Naive thymus-derived CD4-positive, alpha-beta T cell (primary cell): ENCODE data around the gene MIGA1. TPM values are rescaled to one million over a fixed set of nuclear protein-coding genes. Genes with fewer than 3 reads are reported as not detected.

ENCODE experiments used
- ATAC-seq: fragments of 150-1000 bp; cut with Tn5 transposase; 2 replicates; pipeline ENCODE4 v1.10.0; 2021; ENCODE audit warnings: mild to moderate bottlenecking, moderate library complexity
- CTCF ChIA-PET: fragments of 350-600 bp; sonication (Branson Sonifier 250); formaldehyde crosslinking; loops from one replicate; lab custom pipeline; 2021; ENCODE audit warnings: antibody characterized with exemption; lab: Charles Lee
- POLR2A ChIA-PET: fragments of 350-600 bp; sonication (Branson Sonifier 250); formaldehyde crosslinking; loops from one replicate; lab custom pipeline; 2021; ENCODE audit warnings: antibody characterized with exemption, inconsistent platforms; lab: Charles Lee
- DNase-seq, 9 donors: peaks; one replicate each; pipeline versions ENCODE4 v3.0.0 to v3.0.0-alpha.2; 2020 to 2022; ENCODE audit warnings: mixed read lengths in 1 of 9
- H3K27ac ChIP-seq: one replicate; pipeline ENCODE4 v1.7.0; 2013; ENCODE audit warnings: mild to moderate bottlenecking, low read depth, low read length, moderate library complexity
- H3K27me3 ChIP-seq, 2 donors: one replicate each; pipeline ENCODE4 v1.7.0; 2013; ENCODE audit warnings: low read length in 2 of 2, mild to moderate bottlenecking in 2 of 2, moderate library complexity in 2 of 2; ENCODE audit not compliant: control insufficient read depth in 2 of 2, insufficient read depth in 2 of 2
- H3K36me3 ChIP-seq, 3 experiments: 1 replicate in 2 of 3; 2 replicates in 1 of 3; pipeline ENCODE4 v1.7.0; 2013; ENCODE audit warnings: low read length in 3 of 3, mild to moderate bottlenecking in 3 of 3, moderate library complexity in 1 of 3; ENCODE audit not compliant: insufficient read depth in 3 of 3, control insufficient read depth in 2 of 3
- H3K4me1 ChIP-seq, 2 donors: one replicate each; pipeline ENCODE4 v1.7.0; 2013; ENCODE audit warnings: low read length in 2 of 2, mild to moderate bottlenecking in 2 of 2, moderate library complexity in 1 of 2; ENCODE audit not compliant: control insufficient read depth in 2 of 2, insufficient read depth in 2 of 2
- H3K4me3 ChIP-seq: 2 replicates; pipeline ENCODE4 v1.7.0; 2013; ENCODE audit warnings: mild to moderate bottlenecking, low read length
- H3K9me3 ChIP-seq, 3 experiments: 1 replicate in 2 of 3; 2 replicates in 1 of 3; pipeline ENCODE4 v1.7.0; 2013; ENCODE audit warnings: low read length in 3 of 3; ENCODE audit not compliant: control insufficient read depth in 2 of 3
- H3K27ac Mint-ChIP-seq, 9 donors: one replicate each; pipeline ENCODE4 v1.8.0; 2020 to 2022; ENCODE audit warnings: mixed read lengths in 9 of 9, mild to moderate bottlenecking in 8 of 9, moderate library complexity in 5 of 9, inconsistent platforms in 2 of 9
- H3K27me3 Mint-ChIP-seq, 5 donors: one replicate each; pipeline ENCODE4 v1.8.0; 2021 to 2022; ENCODE audit warnings: mixed read lengths in 5 of 5, mild to moderate bottlenecking in 1 of 5
- H3K36me3 Mint-ChIP-seq, 5 donors: one replicate each; pipeline ENCODE4 v1.8.0; 2020 to 2022; ENCODE audit warnings: mixed read lengths in 5 of 5, mild to moderate bottlenecking in 3 of 5, inconsistent platforms in 1 of 5
- H3K4me1 Mint-ChIP-seq, 7 donors: one replicate each; pipeline ENCODE4 v1.8.0; 2020 to 2022; ENCODE audit warnings: mixed read lengths in 7 of 7, mild to moderate bottlenecking in 3 of 7, inconsistent platforms in 1 of 7
- H3K4me3 Mint-ChIP-seq, 10 donors: one replicate each; pipeline ENCODE4 v1.8.0; 2020 to 2022; ENCODE audit warnings: mild to moderate bottlenecking in 10 of 10, mixed read lengths in 10 of 10, moderate library complexity in 6 of 10, inconsistent platforms in 2 of 10
- H3K9me3 Mint-ChIP-seq, 11 donors: one replicate each; pipeline ENCODE4 v1.8.0; 2020 to 2022; ENCODE audit warnings: mixed read lengths in 11 of 11, mild to moderate bottlenecking in 4 of 11, inconsistent platforms in 1 of 11, moderate library complexity in 1 of 11
- intact Hi-C, 2 donors: fragments of 100-400 bp; cut with micrococcal nuclease; formaldehyde crosslinking; loops; one replicate each; pipeline ENCODE4 v1.15.1; 2023
- polyA plus RNA-seq, 2 donors: library from polyadenylated mRNA; unstranded; fragments of 300-500 nt; fragmentation: Illumina TruSeq; gene quantifications; one replicate each; pipeline ENCODE4 v1.2.3, GENCODE V29; 2021
- total RNA-seq, 6 experiments: library from RNA in 5 of 6; stranded (reverse) in 5 of 6; gene quantifications; 1 replicate in 5 of 6; 2 replicates in 1 of 6; pipeline ENCODE4 v1.2.3 and lab custom pipeline; 2021 to 2026

Gene MIGA1
- total and polyA plus RNA-seq, 7 experiments from 2014 or later, result 8.8 to 23.5 (median 12.4) TPM

- DNase-seq (peak in 1 of 9 donors; percentile 17), ATAC-seq (no peak)
These were observed 147.3 kb downstream of the MIGA1 start for GRCh38 chr1:77926561-77927357.

GRCh38 chr1:77927414-77927813, 148.0 kb downstream of the MIGA1 start:
- H3K4me1 Mint-ChIP-seq, result peaks cover 0 to 14% (median 6%) of the 10 kb centered on the region in 7 donors
- Histone ChIP-seq H3K4me1 (no peaks in the 10 kb centered on the region), H3K9me3 (no peaks in the 10 kb centered on the region), H3K36me3 (no peaks in the 10 kb centered on the region), H3K27ac (no peak overlapping the region), H3K4me3 (no peak overlapping the region), H3K27me3 (no peaks in the 10 kb centered on the region)
- ChIA-PET CTCF (no interaction called here), POLR2A (no interaction called here)
- H3K9me3 Mint-ChIP-seq, result no peaks in the 10 kb centered on the region
- H3K27me3 Mint-ChIP-seq, result peaks cover 0 to 3% (median 0%) of the 10 kb centered on the region in 5 donors
- ATAC-seq, result no peak
- peaks cover 0 to 13% (median 3%) of the 10 kb centered on the region in 5 donors for H3K36me3 Mint-ChIP-seq
- peak overlapping the region in 8 of 10 donors; percentile 47 to 93 (median 76) for H3K4me3 Mint-ChIP-seq
- intact Hi-C loops, result no loop called here
- H3K27ac Mint-ChIP-seq, result peak overlapping the region in 4 of 9 donors; percentile 2 to 89 (median 64)
- no peak for DNase-seq

More at GRCh38 chr1:77926561-77927357, 147.3 kb downstream of the MIGA1 start:
- intact Hi-C loops, result no loop called here
- POLR2A ChIA-PET, result no interaction called here
- no peaks in the 10 kb centered on the region for H3K27me3 ChIP-seq
- peaks cover 0 to 13% (median 3%) of the 10 kb centered on the region in 5 donors for H3K36me3 Mint-ChIP-seq
- H3K4me3 ChIP-seq, result peak overlapping the region; percentile 0
- H3K9me3 Mint-ChIP-seq, result no peaks in the 10 kb centered on the region
- no peak overlapping the region for H3K27ac ChIP-seq
- peak overlapping the region; percentile 58 to 93 (median 82) for H3K4me3 Mint-ChIP-seq
- CTCF ChIA-PET, result no interaction called here
- H3K27me3 Mint-ChIP-seq, result peaks cover 0 to 3% (median 0%) of the 10 kb centered on the region in 5 donors
- no peaks in the 10 kb centered on the region for H3K36me3 ChIP-seq
- no peaks in the 10 kb centered on the region for H3K4me1 ChIP-seq
- H3K9me3 ChIP-seq, result no peaks in the 10 kb centered on the region
- H3K4me1 Mint-ChIP-seq, result peaks cover 0 to 14% (median 6%) of the 10 kb centered on the region in 7 donors
- H3K27ac Mint-ChIP-seq, result peak overlapping the region; percentile 23 to 91 (median 76)

Other genes with a start within 250 kb of the MIGA1 start
- 10 to 100 TPM; 40.9 to 76.1 (median 59.5) TPM for gene ZZZ3, start 97.0 kb upstream of the MIGA1 start, total RNA-seq
- 10 to 100 TPM; 33.5 to 42.2 TPM for gene ZZZ3, start 97.0 kb upstream of the MIGA1 start, polyA plus RNA-seq
- 100 to 1,000 TPM in 1 of 5 experiments, 10 to 100 TPM in 4; 54.0 to 101 (median 86.4) TPM for gene USP33, start 19.8 kb upstream of the MIGA1 start, total RNA-seq
- gene USP33, start 19.8 kb upstream of the MIGA1 start, polyA plus RNA-seq, result 10 to 100 TPM; 42.0 to 52.1 TPM
- 1 to 10 TPM in 2 of 5 experiments, under 1 TPM in 3; 0.48 to 2.6 (median 0.78) TPM for gene NEXN, start 109.0 kb downstream of the MIGA1 start, total RNA-seq
- 1 to 10 TPM in 1 of 2 donors, under 1 TPM in 1; 0.33 to 1.4 TPM for gene NEXN, start 109.0 kb downstream of the MIGA1 start, polyA plus RNA-seq
- gene FUBP1, start 199.4 kb downstream of the MIGA1 start, total RNA-seq, result 100 to 1,000 TPM; 182 to 253 (median 224) TPM
- 10 to 100 TPM; 58.0 to 61.8 TPM for gene FUBP1, start 199.4 kb downstream of the MIGA1 start, polyA plus RNA-seq
- gene DNAJB4, start 225.3 kb downstream of the MIGA1 start, total RNA-seq, result 10 to 100 TPM; 11.4 to 20.1 (median 18.2) TPM
- gene DNAJB4, start 225.3 kb downstream of the MIGA1 start, polyA plus RNA-seq, result 1 to 10 TPM; 5.9 to 7.2 TPM